ENCODE measurements around the gene GFOD2.

- TF ChIP-seq CTCF (IDR thresholded peaks at IDR 0.05) (no peak), POLR2AphosphoS5 (IDR thresholded peaks at IDR 0.05) (no peak), POLR2A (IDR thresholded peaks at IDR 0.05) (no peak)
Observed at GRCh38 chr16:67707210-67707609, 11.9 kb downstream of the GFOD2 start.

Data from transverse colon (tissue), 4 donors.